Activated CD8-positive, alpha-beta T cell treated with anti-CD3 and anti-CD28 coated beads, Interleukin-2, amount 10 ng/mL, durations not matched to agents 7 days and 5 days (primary cell): Measurements from ENCODE around the gene DCAF8. TPM values are rescaled to one million over a fixed set of nuclear protein-coding genes. Genes with fewer than 3 reads are reported as not detected.

ENCODE experiments used
- ATAC-seq: fragments of 150-1000 bp; cut with Tn5 transposase; one replicate; pipeline ENCODE4 v1.10.0; 2021; ENCODE audit warnings: moderate library complexity
- CTCF ChIA-PET: fragments of 350-600 bp; sonication (Branson Sonifier 250); formaldehyde crosslinking; loops from one replicate; lab custom pipeline; 2021; ENCODE audit warnings: antibody characterized with exemption; lab: Charles Lee
- POLR2A ChIA-PET: fragments of 350-600 bp; sonication (Branson Sonifier 250); formaldehyde crosslinking; loops from one replicate; lab custom pipeline; 2021; ENCODE audit warnings: antibody characterized with exemption; lab: Charles Lee
- DNase-seq: peaks from one replicate; pipeline ENCODE4 v3.0.0-alpha.2; 2020
- H3K27ac Mint-ChIP-seq: one replicate; pipeline ENCODE4 v1.8.0; 2021; ENCODE audit warnings: mild to moderate bottlenecking, mixed read lengths
- H3K27me3 Mint-ChIP-seq: one replicate; pipeline ENCODE4 v1.8.0; 2021; ENCODE audit warnings: low read depth, mixed read lengths
- H3K36me3 Mint-ChIP-seq: one replicate; pipeline ENCODE4 v1.8.0; 2021; ENCODE audit warnings: low read depth, mixed read lengths
- H3K4me1 Mint-ChIP-seq: one replicate; pipeline ENCODE4 v1.8.0; 2021; ENCODE audit warnings: low read depth, mixed read lengths
- H3K4me3 Mint-ChIP-seq: one replicate; pipeline ENCODE4 v1.8.0; 2021; ENCODE audit warnings: mild to moderate bottlenecking, mixed read lengths
- H3K9me3 Mint-ChIP-seq: one replicate; pipeline ENCODE4 v1.8.0; 2022; ENCODE audit warnings: mixed read lengths; ENCODE audit not compliant: insufficient read depth
- total RNA-seq, 2 experiments: library from RNA; stranded (reverse); gene quantifications; one replicate each; pipeline ENCODE4 v1.2.3, GENCODE V29; 2021

DCAF8 gene
- total RNA-seq, 2 experiments from 2014 or later = 81.9 to 85.9 TPM

GRCh38 chr1:160167580-160167979 is 94.8 kb downstream of the DCAF8 start:
- POLR2A ChIA-PET = no interaction called here

GRCh38 chr1:160167056-160167455 is 95.3 kb downstream of the DCAF8 start:
- DNase-seq (no peak), ATAC-seq (no peak)
- H3K27me3 Mint-ChIP-seq = peaks cover 25% of the 10 kb centered on the region
- ChIA-PET CTCF (interaction anchor here (1.0 to 1.5 kb wide), 4 partner anchors 12 to 210 kb away, joined by 3 to 6 read pairs (median 4); no protein-coding TSS in a partner anchor), POLR2A (no interaction called here)
- no peak overlapping the region for H3K27ac Mint-ChIP-seq
- H3K4me3 Mint-ChIP-seq = no peak overlapping the region
- H3K36me3 Mint-ChIP-seq = no peaks in the 10 kb centered on the region
- no peaks in the 10 kb centered on the region for H3K9me3 Mint-ChIP-seq
- peaks cover 26% of the 10 kb centered on the region for H3K4me1 Mint-ChIP-seq

More at GRCh38 chr1:160167580-160167979, 94.8 kb downstream of the DCAF8 start:
- Mint-ChIP-seq H3K9me3 (no peaks in the 10 kb centered on the region), H3K4me3 (no peak overlapping the region), H3K27me3 (peaks cover 29% of the 10 kb centered on the region), H3K36me3 (no peaks in the 10 kb centered on the region), H3K4me1 (peaks cover 26% of the 10 kb centered on the region), H3K27ac (no peak overlapping the region)
- CTCF ChIA-PET = interaction anchor here (1.0 to 1.5 kb wide), 4 partner anchors 13 to 210 kb away, joined by 3 to 6 read pairs (median 4); no protein-coding TSS in a partner anchor
- DNase-seq (no peak), ATAC-seq (peak; percentile 46)

- Mint-ChIP-seq H3K36me3 (no peaks in the 10 kb centered on the region), H3K27me3 (peaks cover 24% of the 10 kb centered on the region), H3K4me3 (no peak overlapping the region), H3K27ac (no peak overlapping the region), H3K4me1 (peaks cover 26% of the 10 kb centered on the region), H3K9me3 (no peaks in the 10 kb centered on the region)
- CTCF ChIA-PET = interaction anchor here (1.3 to 1.5 kb wide), 4 partner anchors 11 to 86 kb away, joined by 3 to 6 read pairs (median 4); no protein-coding TSS in a partner anchor
- POLR2A ChIA-PET = no interaction called here
- DNase-seq (no peak), ATAC-seq (no peak)
Measured at GRCh38 chr1:160166166-160166868, 96.0 kb downstream of the DCAF8 start.

Other genes with a start within 250 kb of the DCAF8 start
- gene PIGM, start 230.6 kb downstream of the DCAF8 start, total RNA-seq = 1 to 10 TPM; 4.2 to 4.5 TPM
- gene KCNJ10, start 192.4 kb downstream of the DCAF8 start, total RNA-seq = not detected
- not detected for gene KCNJ9, start 181.0 kb downstream of the DCAF8 start, total RNA-seq
- gene IGSF8, start 163.9 kb downstream of the DCAF8 start, total RNA-seq = 10 to 100 TPM; 41.7 to 44.4 TPM
- not detected for gene ATP1A2, start 146.8 kb downstream of the DCAF8 start, total RNA-seq
- not detected for gene ATP1A4, start 110.9 kb downstream of the DCAF8 start, total RNA-seq
- gene CASQ1, start 72.0 kb downstream of the DCAF8 start, total RNA-seq = not detected
- 10 to 100 TPM; 27.3 to 35.2 TPM for gene PEA15, start 57.2 kb downstream of the DCAF8 start, total RNA-seq
- gene PEX19, start 22.6 kb upstream of the DCAF8 start, total RNA-seq = 10 to 100 TPM; 42.3 to 42.7 TPM
- gene COPA, start 80.7 kb upstream of the DCAF8 start, total RNA-seq = 100 to 1,000 TPM; 121 to 128 TPM
- 10 to 100 TPM; 52.7 to 59.7 TPM for gene NCSTN, start 80.8 kb upstream of the DCAF8 start, total RNA-seq
- under 1 TPM; 0.24 to 0.47 TPM for gene NHLH1, start 104.5 kb upstream of the DCAF8 start, total RNA-seq
- not detected for gene VANGL2, start 138.0 kb upstream of the DCAF8 start, total RNA-seq